GM12878 (cell line): ENCODE measurements around the gene GPR17. TPM values are rescaled to one million over a fixed set of nuclear protein-coding genes. Genes with fewer than 3 reads are reported as not detected.

Experiments used
- ATAC-seq: fragments of 200-7000 bp; cut with Tn5 transposase; 3 replicates; pipeline ENCODE4 v1.9.1; 2020; ENCODE audit warnings: mild to moderate bottlenecking, moderate library complexity
- BruUV-seq: library from RNA; stranded (reverse); fragments of 400-500 nt; replicated peaks from 2 replicates; lab custom pipeline; 2021; lab: Mats Ljungman, UMichigan
- CTCF ChIA-PET: fragments of 300-600 bp; sonication (Branson Sonifier 250); formaldehyde crosslinking; extraction: SDS; loops from one replicate; lab custom pipeline; 2021; ENCODE audit warnings: inconsistent platforms; lab: Yijun Ruan, JAX
- POLR2A ChIA-PET: fragments of 350-600 bp; formaldehyde crosslinking; extraction: SDS; loops from one replicate; lab custom pipeline; 2021; ENCODE audit warnings: inconsistent platforms; lab: Charles Lee
- RAD21 ChIA-PET: fragments of 300-600 bp; sonication (Branson Sonifier 250); formaldehyde crosslinking; loops from one replicate; lab custom pipeline; 2023; ENCODE audit warnings: antibody characterized with exemption; ENCODE audit not compliant: unreplicated experiment; lab: Charles Lee
- SMC1A ChIA-PET: fragments of 300-600 bp; sonication (Branson Sonifier 250); formaldehyde crosslinking; loops from one replicate; lab custom pipeline; 2023; ENCODE audit not compliant: unreplicated experiment, uncharacterized antibody; lab: Charles Lee
- DNase-seq: peaks from one replicate; pipeline ENCODE4 v3.0.0-alpha.2; 2011; ENCODE audit warnings: low read depth, low spot score
- FAIRE-seq: peaks from 3 replicates; lab custom pipeline; 2011; peaks lifted over from hg19 to GRCh38; lab: Jason Lieb, UNC
- H2AFZ ChIP-seq: 2 replicates; pipeline ENCODE4 v1.6.0; 2011; ENCODE audit warnings: low read depth, low read length, control low read depth; ENCODE audit not compliant: control insufficient read depth
- H3K27ac ChIP-seq: 2 replicates; pipeline ENCODE4 v1.5.1; 2011; ENCODE audit warnings: control low read depth; ENCODE audit not compliant: control insufficient read depth, insufficient read depth
- H3K27me3 ChIP-seq, 2 experiments: replicated peaks in 1 of 2; 2 replicates each; pipeline versions ENCODE4 v1.6.0 to v1.6.1; 2011; ENCODE audit warnings: low read length in 1 of 2; ENCODE audit not compliant: control insufficient read depth in 2 of 2, insufficient read depth in 2 of 2
- H3K36me3 ChIP-seq, 2 experiments: 2 replicates each; pipeline ENCODE4 v1.5.1; 2011; ENCODE audit warnings: low read length in 1 of 2; ENCODE audit not compliant: control insufficient read depth in 2 of 2, insufficient read depth in 2 of 2
- H3K4me1 ChIP-seq: 2 replicates; pipeline ENCODE4 v1.6.1; 2011; ENCODE audit warnings: mild to moderate bottlenecking, low read length, moderate library complexity, mixed read lengths; ENCODE audit not compliant: control insufficient read depth, insufficient read depth
- H3K4me2 ChIP-seq: 2 replicates; pipeline ENCODE4 v1.6.0; 2011; ENCODE audit warnings: control low read depth; ENCODE audit not compliant: control insufficient read depth, insufficient read depth
- H3K4me3 ChIP-seq: fragments of 200-600 bp; sonication (generic); 2 replicates; pipeline ENCODE4 v1.5.1; 2016
- H3K79me2 ChIP-seq: 2 replicates; pipeline ENCODE4 v1.6.0; 2011; ENCODE audit warnings: low read length; ENCODE audit not compliant: control insufficient read depth, insufficient read depth
- H3K9ac ChIP-seq: 2 replicates; pipeline ENCODE4 v1.8.0; 2011; ENCODE audit warnings: low read length, control low read depth, mixed read lengths; ENCODE audit not compliant: control insufficient read depth, insufficient read depth
- H3K9me3 ChIP-seq: replicated peaks from 3 replicates; pipeline ENCODE4 v1.5.1; 2011; ENCODE audit warnings: mild to moderate bottlenecking, low read length; ENCODE audit not compliant: control insufficient read depth, insufficient read depth
- H4K20me1 ChIP-seq: 2 replicates; pipeline ENCODE4 v1.6.0; 2011; ENCODE audit not compliant: control insufficient read depth, insufficient read depth
- CHD2 ChIP-seq: IDR thresholded peaks from 2 replicates; pipeline ENCODE4 v1.6.1; 2011; ENCODE audit warnings: low read depth, low read length, improper control_type of control experiment, borderline replicate concordance
- CREB1 ChIP-seq: IDR thresholded peaks from 2 replicates; pipeline ENCODE4 v1.6.1; 2012; ENCODE audit warnings: low read depth, mild to moderate bottlenecking, inconsistent platforms
- ELK1 ChIP-seq: IDR thresholded peaks from 2 replicates; pipeline ENCODE4 v1.6.1; 2012; ENCODE audit warnings: low read depth, low read length, improper control_type of control experiment
- GABPA ChIP-seq: IDR thresholded peaks from 2 replicates; pipeline ENCODE4 v1.6.1; 2014; ENCODE audit warnings: antibody characterized with exemption, low read depth, mild to moderate bottlenecking, inconsistent platforms
- HCFC1 ChIP-seq: fragments of 150-350 bp; IDR thresholded peaks from 2 replicates; pipeline ENCODE4 v1.6.1; 2014; ENCODE audit warnings: low read length
- MXI1 ChIP-seq: fragments of 150-350 bp; IDR thresholded peaks from 2 replicates; pipeline ENCODE4 v1.6.1; 2011; ENCODE audit warnings: low read depth, mild to moderate bottlenecking, inconsistent platforms, low read length, improper control_type of control experiment
- NRF1 ChIP-seq: conservative IDR thresholded peaks from 2 replicates; pipeline ENCODE4 v1.6.1; 2011; ENCODE audit warnings: mild to moderate bottlenecking, low read depth, low read length, improper control_type of control experiment
- POLR2A ChIP-seq: IDR thresholded peaks from 2 replicates; pipeline ENCODE4 v1.6.1; 2011; ENCODE audit warnings: low read depth, mild to moderate bottlenecking, low read length
- POLR2AphosphoS2 ChIP-seq: IDR thresholded peaks from 2 replicates; pipeline ENCODE4 v1.6.1; 2011; ENCODE audit warnings: low read depth, mild to moderate bottlenecking, low read length, improper control_type of control experiment, moderate library complexity
- POLR2AphosphoS5 ChIP-seq: IDR thresholded peaks from 2 replicates; pipeline ENCODE4 v1.6.1; 2011; ENCODE audit warnings: mild to moderate bottlenecking, low read length, inconsistent platforms
- RUNX3 ChIP-seq: IDR thresholded peaks from 2 replicates; pipeline ENCODE4 v1.6.1; 2012; ENCODE audit warnings: low read length, inconsistent platforms
- SMAD1 ChIP-seq: fragments of 450-650 bp; IDR thresholded peaks from 2 replicates; pipeline ENCODE4 v1.6.1; 2018; ENCODE audit warnings: mild to moderate bottlenecking, low read depth; ENCODE audit not compliant: partially characterized antibody
- SP1 ChIP-seq: IDR thresholded peaks from one replicate; pipeline ENCODE4 v1.6.1; 2011; ENCODE audit warnings: low read depth, low read length
- ZBTB40 ChIP-seq: fragments of 450-650 bp; IDR thresholded peaks from 2 replicates; pipeline ENCODE4 v1.6.1; 2016; ENCODE audit warnings: mild to moderate bottlenecking, moderate library complexity, borderline replicate concordance
- ZNF384 ChIP-seq: IDR thresholded peaks from 2 replicates; pipeline ENCODE4 v1.6.1; 2012; ENCODE audit warnings: low read depth, mild to moderate bottlenecking, low read length, improper control_type of control experiment, borderline replicate concordance
- WGBS: methylation state at CpG from one replicate; pipeline ENCODE4 v1.1.6; 2016; ENCODE audit warnings: low lambda C conversion rate; ENCODE audit not compliant: insufficient replicate concordance, insufficient coverage; ENCODE audit errors: missing lambda C conversion rate; 5-methylcytosine and 5-hydroxymethylcytosine counted together
- in situ Hi-C: fragments of 300-500 bp; cut with MboI; formaldehyde crosslinking; loops from 9 replicates; pipeline ENCODE4 v1.14.3; 2018; ENCODE audit warnings: mixed read lengths
- intact Hi-C: fragments of 100-400 bp; cut with micrococcal nuclease; formaldehyde crosslinking; loops from one replicate; pipeline ENCODE4 v1.14.2; 2022; ENCODE audit not compliant: unreplicated experiment
- polyA plus RNA-seq, 11 experiments: library from polyadenylated mRNA; depleted of rRNA in 4 of 11; unstranded in 6 of 11; stranded (reverse) in 5 of 11; fragments of >200 nt; fragmentation: Nextera tagmentation in 4 of 11; fragmentation: Illumina TruSeq in 1 of 11; extraction: Ambion mirVana in 4 of 11; extraction: Trizol in 1 of 11; gene quantifications; 1 replicate in 1 of 11; 2 replicates in 10 of 11; pipeline versions ENCODE4 v1.2.1 to v1.2.3, GENCODE V29; 2011 to 2016; ENCODE audit warnings: inconsistent platforms in 2 of 11, missing spikeins in 2 of 11, low read depth in 1 of 11
- total RNA-seq, 4 experiments: library from RNA; depleted of rRNA in 3 of 4; stranded (reverse); fragments of >200 nt in 3 of 4; fragmentation: Illumina TruSeq in 1 of 4; extraction: Trizol in 1 of 4; gene quantifications; 2 replicates each; pipeline versions ENCODE4 v1.2.1 to v1.2.3, GENCODE V29; 2013 to 2021
- TF ChIP-seq, protein P1 (sequence below): IDR thresholded peaks from 2 replicates; pipeline ENCODE4 v1.6.1; 2012; ENCODE audit warnings: mild to moderate bottlenecking, low read depth, low read length

Gene GPR17
- total and polyA plus RNA-seq, 10 of the 15 experiments (the other 5 are each of a cell fraction or from before 2014, with no cell fraction given): not detected

DNA sequence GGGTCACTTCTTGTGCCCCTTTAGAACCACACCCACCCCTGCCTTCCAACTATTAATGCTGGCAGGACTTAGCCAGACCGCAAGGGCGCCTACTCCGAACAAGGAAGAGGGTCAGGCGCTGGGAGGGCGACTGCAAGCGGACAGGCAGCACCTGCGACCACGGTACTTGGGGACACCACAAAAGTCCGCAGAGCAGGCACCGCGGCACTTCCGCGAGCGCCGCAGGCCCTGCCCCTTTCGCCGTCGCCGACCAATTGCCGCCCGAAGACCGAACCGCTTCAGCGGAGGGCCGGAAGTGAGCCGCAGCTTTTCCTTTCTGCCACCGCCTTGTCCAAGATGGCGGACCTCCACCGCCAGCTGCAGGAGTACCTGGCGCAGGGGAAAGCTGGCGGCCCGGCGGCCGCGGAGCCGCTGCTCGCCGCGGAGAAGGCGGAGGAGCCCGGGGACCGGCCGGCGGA is 55.3 kb downstream of the GPR17 start, which contains the start of gene SFT2D3:
Gene SFT2D3, plus strand, starts transcription at position 305 of the 458 bp plus-strand sequence. Its CDS starts 32 bp downstream, at position 337.
- peak; percentile 84 for ATAC-seq
- FAIRE-seq: no peak
- SMC1A ChIA-PET: interaction anchor here (1.1 to 3.2 kb wide), 4 partner anchors 30 to 110 kb away, joined by 3 to 12 read pairs (median 4); partner anchors contain the start of gene WDR33
- Histone ChIP-seq H3K27ac (peak within 1 kb of the TSS; percentile 99), H3K9ac (peak within 1 kb of the TSS; percentile 96), H3K4me2 (peak within 1 kb of the TSS; percentile 93), H3K4me1 (peaks cover 9% of the 10 kb centered on the region), H3K79me2 (peaks cover 21% of the 10 kb centered on the region), H3K9me3 (no peaks in the 10 kb centered on the region), H2AFZ (peak within 1 kb of the TSS; percentile 73), H4K20me1 (no peaks in the 10 kb centered on the region), H3K27me3 (no peaks in the 10 kb centered on the region), H3K4me3 (peak within 1 kb of the TSS; percentile 71), H3K36me3 (peaks cover 3 to 7% of the 10 kb centered on the region in 2 experiments; a peak in 2 of 4 replicates)
- POLR2A ChIA-PET: interaction anchor here (0.6 to 2.1 kb wide), 5 partner anchors 33 to 392 kb away, joined by 3 to 9 read pairs (median 3); no protein-coding TSS in a partner anchor
- RAD21 ChIA-PET: interaction anchor here (0.6 to 5.7 kb wide), 8 partner anchors 33 to 183 kb away, joined by 3 to 53 read pairs (median 8); partner anchors contain the start of gene WDR33
- CTCF ChIA-PET: no interaction called here
- intact Hi-C loops (loop anchor here (1.0 to 5.0 kb wide), 8 partner anchors 41 to 390 kb away; partner anchors contain the start of genes IWS1, POLR2D, SAP130 and UGGT1), in situ Hi-C loops (no loop called here)
- DNase-seq: peak; percentile 75
- WGBS: 1% methylated on average over 44 of the region's 44 CpGs
- no TSS peak for BruUV-seq
- TF ChIP-seq MXI1: no peak; the same call in 1 of the 2 replicates
- TF ChIP-seq POLR2A: peak; percentile 97
- TF ChIP-seq CHD2: peak; percentile 49; the same call in 1 of the 2 replicates
- peak; percentile 55 for TF ChIP-seq SMAD1
- peak; percentile 75 for TF ChIP-seq GABPA
- TF ChIP-seq, protein P1, sequence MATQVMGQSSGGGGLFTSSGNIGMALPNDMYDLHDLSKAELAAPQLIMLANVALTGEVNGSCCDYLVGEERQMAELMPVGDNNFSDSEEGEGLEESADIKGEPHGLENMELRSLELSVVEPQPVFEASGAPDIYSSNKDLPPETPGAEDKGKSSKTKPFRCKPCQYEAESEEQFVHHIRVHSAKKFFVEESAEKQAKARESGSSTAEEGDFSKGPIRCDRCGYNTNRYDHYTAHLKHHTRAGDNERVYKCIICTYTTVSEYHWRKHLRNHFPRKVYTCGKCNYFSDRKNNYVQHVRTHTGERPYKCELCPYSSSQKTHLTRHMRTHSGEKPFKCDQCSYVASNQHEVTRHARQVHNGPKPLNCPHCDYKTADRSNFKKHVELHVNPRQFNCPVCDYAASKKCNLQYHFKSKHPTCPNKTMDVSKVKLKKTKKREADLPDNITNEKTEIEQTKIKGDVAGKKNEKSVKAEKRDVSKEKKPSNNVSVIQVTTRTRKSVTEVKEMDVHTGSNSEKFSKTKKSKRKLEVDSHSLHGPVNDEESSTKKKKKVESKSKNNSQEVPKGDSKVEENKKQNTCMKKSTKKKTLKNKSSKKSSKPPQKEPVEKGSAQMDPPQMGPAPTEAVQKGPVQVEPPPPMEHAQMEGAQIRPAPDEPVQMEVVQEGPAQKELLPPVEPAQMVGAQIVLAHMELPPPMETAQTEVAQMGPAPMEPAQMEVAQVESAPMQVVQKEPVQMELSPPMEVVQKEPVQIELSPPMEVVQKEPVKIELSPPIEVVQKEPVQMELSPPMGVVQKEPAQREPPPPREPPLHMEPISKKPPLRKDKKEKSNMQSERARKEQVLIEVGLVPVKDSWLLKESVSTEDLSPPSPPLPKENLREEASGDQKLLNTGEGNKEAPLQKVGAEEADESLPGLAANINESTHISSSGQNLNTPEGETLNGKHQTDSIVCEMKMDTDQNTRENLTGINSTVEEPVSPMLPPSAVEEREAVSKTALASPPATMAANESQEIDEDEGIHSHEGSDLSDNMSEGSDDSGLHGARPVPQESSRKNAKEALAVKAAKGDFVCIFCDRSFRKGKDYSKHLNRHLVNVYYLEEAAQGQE: peak; percentile 46; the same call in 1 of the 2 replicates
- TF ChIP-seq HCFC1: 0 out of 2 replicates have a peak, but pooled peaks have one; percentile 35
- TF ChIP-seq RUNX3: peak; percentile 64
- TF ChIP-seq ELK1: peak; percentile 84
- no peak for TF ChIP-seq NRF1
- peak; percentile 62; the same call in 1 of the 2 replicates for TF ChIP-seq ZBTB40
- peak; percentile 91 for TF ChIP-seq POLR2AphosphoS5
- TF ChIP-seq CREB1: peak; percentile 67; the same call in 1 of the 2 replicates
- TF ChIP-seq SP1: peak; percentile 52
- peak; percentile 85 for TF ChIP-seq POLR2AphosphoS2
- peak; percentile 8; the same call in 1 of the 2 replicates for TF ChIP-seq ZNF384
